Measurements from ENCODE around the gene INTS4.
"Not testable (repeated sequence)": the region's sequence is repeated elsewhere in the genome, so short reads cannot be mapped to it uniquely, and the experiment has no call there.

The INTS4 gene, protein sequence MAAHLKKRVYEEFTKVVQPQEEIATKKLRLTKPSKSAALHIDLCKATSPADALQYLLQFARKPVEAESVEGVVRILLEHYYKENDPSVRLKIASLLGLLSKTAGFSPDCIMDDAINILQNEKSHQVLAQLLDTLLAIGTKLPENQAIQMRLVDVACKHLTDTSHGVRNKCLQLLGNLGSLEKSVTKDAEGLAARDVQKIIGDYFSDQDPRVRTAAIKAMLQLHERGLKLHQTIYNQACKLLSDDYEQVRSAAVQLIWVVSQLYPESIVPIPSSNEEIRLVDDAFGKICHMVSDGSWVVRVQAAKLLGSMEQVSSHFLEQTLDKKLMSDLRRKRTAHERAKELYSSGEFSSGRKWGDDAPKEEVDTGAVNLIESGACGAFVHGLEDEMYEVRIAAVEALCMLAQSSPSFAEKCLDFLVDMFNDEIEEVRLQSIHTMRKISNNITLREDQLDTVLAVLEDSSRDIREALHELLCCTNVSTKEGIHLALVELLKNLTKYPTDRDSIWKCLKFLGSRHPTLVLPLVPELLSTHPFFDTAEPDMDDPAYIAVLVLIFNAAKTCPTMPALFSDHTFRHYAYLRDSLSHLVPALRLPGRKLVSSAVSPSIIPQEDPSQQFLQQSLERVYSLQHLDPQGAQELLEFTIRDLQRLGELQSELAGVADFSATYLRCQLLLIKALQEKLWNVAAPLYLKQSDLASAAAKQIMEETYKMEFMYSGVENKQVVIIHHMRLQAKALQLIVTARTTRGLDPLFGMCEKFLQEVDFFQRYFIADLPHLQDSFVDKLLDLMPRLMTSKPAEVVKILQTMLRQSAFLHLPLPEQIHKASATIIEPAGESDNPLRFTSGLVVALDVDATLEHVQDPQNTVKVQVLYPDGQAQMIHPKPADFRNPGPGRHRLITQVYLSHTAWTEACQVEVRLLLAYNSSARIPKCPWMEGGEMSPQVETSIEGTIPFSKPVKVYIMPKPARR

GRCh38 chr11:77994434-77995362 lies at the start of gene INTS4:
Gene INTS4, minus strand, starts transcription at chr11:77994668. Its CDS starts 25 bp downstream, at chr11:77994643.
- DNase-seq: peak; percentile 100

DNA sequence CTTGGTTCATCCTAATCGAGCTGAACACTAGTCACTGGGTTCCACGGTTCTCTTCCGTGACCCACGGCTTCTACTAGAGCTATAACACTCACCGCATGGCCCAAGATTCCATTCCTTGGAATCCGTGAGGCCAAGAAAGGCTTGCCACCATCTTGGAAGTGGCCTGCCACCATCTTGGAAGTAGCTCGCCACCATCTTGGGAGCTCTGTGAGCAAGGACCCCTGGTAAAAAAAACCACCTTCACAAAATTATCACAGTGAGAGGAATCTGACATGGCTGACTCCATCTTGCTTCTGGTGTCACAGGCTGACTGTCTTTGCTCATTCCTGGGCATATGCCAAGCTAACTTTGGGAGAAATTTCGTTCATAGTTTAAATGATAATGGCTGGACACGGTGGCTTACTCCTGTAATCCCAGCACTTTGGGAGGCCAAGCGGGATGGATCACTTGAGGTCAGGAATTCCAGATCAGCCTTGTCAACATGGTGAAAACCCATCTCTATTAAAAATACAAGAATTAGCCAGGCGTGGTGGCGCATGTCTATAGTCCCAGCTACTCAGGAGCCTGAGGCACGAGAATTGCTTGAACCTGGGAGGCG lies 47.5 kb upstream of the INTS4 start:
- no peak for DNase-seq

DNA sequence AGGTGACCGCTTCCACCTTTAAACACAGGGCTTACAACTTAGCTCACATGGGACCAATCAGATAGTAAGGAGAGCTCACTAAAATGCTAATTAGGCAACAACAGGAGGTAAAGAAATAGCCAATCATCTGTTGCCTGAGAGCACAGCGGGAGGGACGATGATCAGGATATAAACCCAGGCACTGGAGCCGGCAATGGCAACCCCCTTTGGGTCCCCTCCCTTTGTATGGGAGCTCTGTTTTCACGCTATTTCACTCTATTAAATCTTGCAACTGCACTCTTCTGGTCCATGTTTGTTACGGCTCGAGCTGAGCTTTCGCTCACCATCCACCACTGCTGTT lies 46.9 kb upstream of the INTS4 start:
- not testable (repeated sequence) for DNase-seq

DNA sequence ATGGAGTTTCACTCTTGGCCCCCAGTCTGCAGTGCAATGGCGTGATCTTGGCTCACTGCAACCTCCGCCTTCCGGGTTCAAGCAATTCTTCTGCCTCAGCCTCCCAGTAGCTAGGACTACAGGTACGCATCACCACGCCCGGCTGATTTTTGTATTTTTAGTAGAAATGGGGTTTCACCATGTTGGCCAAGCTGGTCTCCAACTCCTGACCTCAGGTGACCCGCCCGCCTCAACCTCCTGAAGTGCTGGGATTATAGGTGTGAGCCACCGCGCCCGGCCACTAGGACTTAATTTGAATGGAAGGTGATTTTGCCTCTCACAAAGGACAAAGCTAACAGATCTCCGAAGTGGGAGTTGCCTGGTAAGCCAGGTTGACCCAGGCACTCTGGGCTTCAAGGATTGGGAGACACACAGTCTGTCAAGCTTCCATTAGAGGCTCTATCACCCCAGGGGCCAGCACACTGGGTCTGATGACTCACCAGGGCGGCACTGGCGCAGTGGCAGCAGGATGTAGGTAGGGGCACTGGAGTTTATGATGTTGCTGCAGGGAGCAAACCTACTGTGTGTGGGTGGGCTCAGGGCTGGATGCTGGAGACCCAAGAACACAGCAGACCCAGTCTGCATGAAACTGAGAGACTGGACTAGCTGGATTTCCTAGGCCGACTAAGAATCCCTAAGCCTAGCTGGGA lies 46.4 kb upstream of the INTS4 start:
- DNase-seq: no peak

- DNase-seq: no peak
Measured at GRCh38 chr11:78039919-78040671, 45.6 kb upstream of the INTS4 start.

DNA sequence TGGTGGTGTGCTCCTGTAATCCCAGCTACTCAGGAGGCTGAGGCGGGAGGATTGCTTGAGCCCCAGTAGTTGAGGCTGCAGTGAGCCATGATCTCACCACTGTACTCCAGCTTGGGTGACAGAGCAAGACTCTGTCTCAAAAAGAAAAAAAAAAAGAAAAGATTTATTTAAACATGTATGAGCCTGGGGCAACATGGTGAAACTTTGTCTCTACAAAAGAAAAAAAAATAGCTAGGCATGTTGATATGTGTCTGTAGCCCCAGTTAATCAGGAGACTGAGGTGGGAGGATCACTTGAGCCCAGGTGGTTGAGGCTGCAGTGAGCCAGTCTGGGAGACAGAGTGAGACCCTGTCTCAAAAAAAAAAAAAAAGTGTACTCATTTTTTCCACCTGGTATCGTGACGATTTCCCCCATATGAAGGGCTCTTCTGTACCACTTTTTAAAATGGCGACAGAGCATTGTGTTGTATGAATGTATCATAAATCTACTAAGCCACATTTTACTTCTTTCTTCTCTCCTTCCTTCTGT lies 45.0 kb upstream of the INTS4 start:
- no peak for DNase-seq

GRCh38 chr11:78038697-78039313 lies 44.3 kb upstream of the INTS4 start:
- DNase-seq: no peak

DNA sequence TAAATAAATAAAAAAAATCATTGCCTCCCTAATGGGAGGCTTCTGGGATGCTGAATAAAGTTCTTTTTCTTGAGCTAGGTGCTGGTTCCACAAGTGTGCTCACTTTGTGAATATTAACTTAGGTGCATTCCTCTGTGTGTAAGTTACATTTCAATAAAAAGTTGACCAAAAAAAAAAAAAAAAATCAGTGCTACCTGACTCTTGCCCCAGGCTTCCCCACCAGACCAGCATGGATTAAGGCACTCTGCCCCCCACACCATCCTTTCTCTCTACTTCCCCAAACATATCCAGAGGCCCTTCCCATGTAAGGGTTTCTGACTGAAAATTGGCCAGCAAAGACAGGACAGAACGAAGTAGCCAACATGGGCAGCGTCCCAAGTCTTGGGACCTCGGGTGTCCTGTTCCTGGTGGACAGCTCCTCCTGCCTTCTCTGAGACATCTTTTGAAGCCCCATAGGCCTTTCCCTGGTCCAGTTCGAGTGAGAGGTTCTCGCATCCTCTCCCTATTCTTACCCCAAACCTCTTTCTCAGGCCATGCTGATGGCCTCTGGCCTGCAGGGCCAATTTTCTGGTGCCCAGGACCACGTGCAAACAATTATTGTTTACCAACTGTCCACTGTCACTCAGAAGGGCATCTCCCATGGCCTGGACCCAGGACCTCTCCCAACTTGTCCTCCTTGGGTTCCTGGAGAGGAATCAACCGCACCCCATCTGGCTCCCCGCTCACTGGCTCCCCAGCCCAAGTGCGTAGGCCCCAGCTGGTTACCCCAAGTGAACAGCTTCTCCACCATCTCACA lies 43.6 kb upstream of the INTS4 start:
- no peak for DNase-seq

DNA sequence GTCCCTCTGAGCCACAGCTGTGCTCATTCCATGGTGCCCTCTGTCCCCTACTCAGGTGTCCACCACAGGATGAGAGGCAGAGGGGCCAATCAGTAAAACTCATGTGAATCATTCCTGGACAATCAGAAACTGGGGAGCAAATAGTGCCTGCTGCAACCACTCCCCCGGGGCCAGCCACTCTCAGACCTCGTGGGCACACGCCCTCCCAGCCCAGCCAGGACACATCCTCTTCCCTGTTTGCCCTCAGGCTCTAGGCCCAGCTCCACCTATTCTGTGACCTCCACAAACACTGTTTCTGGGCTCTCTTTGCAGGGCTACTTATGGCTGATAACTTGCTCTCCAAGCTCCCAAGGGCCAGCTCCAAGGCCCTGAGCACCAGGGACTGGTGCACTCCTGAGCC lies 42.6 kb upstream of the INTS4 start:
- no peak for DNase-seq

DNA sequence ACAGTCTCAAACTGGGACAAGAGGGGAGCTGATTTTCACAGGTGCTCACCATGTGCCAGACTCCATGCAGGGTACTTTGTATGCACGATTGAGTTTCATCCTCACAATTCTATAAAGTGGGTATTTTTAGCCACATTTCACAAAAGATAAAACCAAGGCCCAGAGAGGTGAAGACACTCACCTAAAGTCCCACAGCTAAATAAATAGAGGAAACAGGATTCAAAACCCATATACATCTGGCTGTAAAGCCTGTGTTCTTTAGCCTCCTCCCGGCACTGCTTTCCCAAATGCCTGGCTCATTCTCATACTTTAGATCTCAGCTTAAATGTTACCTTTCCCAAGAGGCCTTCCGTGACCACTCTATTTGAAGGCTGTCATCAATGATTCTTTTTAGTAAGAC lies 41.8 kb upstream of the INTS4 start:
- no peak for DNase-seq

DNA sequence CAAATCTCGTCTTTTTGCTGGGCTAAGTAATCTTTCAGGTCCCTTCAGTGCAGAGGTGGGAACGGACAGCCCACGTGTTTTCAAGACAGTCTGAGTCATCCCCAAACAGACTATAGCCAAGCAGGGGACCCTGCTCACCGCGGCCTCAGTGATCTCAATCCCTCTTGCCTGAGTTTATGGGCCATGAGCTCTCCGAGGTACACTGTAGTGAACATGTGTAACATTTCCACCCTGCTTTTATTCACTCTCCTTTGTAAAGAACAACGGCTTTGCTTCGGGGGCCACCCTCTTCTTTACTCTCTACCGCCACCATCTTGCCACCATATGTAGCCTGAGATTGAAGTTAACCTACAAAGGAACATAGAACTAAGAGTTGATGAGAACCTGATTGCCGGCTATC lies 40.2 kb upstream of the INTS4 start:
- no peak for DNase-seq

GRCh38 chr11:78033040-78033439 lies 38.6 kb upstream of the INTS4 start:
- no peak for DNase-seq

- no peak for DNase-seq
Measured at GRCh38 chr11:78032090-78032489, 37.6 kb upstream of the INTS4 start.

DNA sequence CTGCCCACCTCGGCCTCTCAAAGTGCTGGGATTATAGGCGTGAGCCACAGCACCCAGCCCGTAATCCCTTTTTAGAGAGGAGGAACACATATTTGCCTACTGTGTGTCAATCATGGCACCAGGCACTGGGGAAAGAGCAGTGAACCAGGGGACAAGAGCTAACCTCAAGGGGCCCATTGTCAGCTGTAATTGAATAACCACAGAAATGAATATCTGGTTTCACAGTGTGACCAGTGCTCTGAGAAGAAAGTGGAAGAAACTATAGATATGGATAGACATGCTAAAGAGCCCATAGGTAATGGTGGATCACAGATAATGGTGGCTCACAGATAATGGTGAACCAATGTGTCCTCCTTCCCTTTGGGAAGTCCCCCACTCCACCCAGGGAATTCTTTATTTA lies 37.2 kb upstream of the INTS4 start:
- DNase-seq: no peak

DNA sequence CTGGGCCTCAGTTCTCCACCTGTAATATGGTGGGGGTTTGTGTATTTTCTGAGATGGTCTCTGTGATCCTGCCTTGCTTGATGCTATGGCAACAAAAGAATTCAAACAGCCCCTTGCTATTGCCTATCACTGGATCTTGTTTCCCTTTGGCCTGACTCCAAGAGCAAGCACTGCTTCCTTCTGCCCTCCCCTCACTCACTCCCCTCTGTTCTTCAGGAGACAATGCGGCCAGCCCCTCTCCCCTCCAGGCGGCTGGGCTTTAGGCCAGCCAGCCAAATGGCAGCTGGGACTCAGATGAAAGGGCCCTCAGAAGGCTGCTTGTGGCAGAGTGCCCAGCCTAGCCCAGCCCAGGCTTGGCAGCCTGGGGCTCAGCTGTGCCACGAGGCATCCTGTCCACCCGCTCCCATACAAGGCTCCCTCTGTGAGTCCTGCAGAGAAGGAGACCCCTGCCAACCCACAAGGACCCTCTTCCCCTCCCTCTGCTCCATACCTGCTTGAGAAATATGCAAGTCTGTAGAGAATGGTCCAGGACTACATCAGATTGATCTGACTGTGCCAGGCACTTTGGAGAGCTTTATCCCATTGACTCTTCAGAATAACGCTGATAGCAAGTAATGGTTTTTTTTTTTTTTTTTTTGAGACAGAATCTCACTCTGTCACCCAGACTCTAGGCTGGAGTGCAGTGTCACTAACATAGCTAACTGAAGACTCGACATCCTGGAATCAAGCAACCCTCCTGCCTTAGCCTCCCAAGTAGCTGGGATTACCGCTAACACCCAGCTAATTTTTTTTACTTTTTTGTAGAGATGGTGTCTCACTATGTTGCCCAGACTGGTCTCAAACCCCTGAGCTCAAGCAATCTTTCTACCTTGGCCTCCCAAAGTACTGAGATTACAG lies 36.2 kb upstream of the INTS4 start:
- DNase-seq: peak; percentile 79

GRCh38 chr11:78028423-78028822 lies 34.0 kb upstream of the INTS4 start:
- DNase-seq: not testable (repeated sequence)

GRCh38 chr11:78027759-78028158 lies 33.3 kb upstream of the INTS4 start:
- no peak for DNase-seq

GRCh38 chr11:78025378-78025777 lies 30.9 kb upstream of the INTS4 start:
- no peak for DNase-seq

Measured in NCI-H1417 treated with DMSO at 0.1 percent for 48 hours (cell line).